GM18858 (cell line): Measurements from ENCODE around the gene HIC1.

ENCODE experiments used
- ATAC-seq: cut with Tn5 transposase; IDR thresholded peaks from one replicate; pipeline ENCODE4 v1.9.1; 2021; ENCODE audit not compliant: unreplicated experiment

The HIC1 gene

GRCh38 chr17:2044263-2044894 lies 10.5 kb upstream of the HIC1 start:
- no peak for ATAC-seq

- ATAC-seq, result no peak
Measured at GRCh38 chr17:2047590-2047989, 7.3 kb upstream of the HIC1 start.

- ATAC-seq, result no peak
Measured at GRCh38 chr17:2048805-2049204, 6.1 kb upstream of the HIC1 start.

- no peak for ATAC-seq
Measured at GRCh38 chr17:2049333-2050299, 5.3 kb upstream of the HIC1 start.

GRCh38 chr17:2050300-2051060 lies 4.4 kb upstream of the HIC1 start:
- ATAC-seq, result no peak

GRCh38 chr17:2051061-2051932 lies 3.6 kb upstream of the HIC1 start:
- no peak for ATAC-seq

GRCh38 chr17:2051933-2052559 lies 2.9 kb upstream of the HIC1 start:
- no peak for ATAC-seq

- ATAC-seq, result no peak
Measured at GRCh38 chr17:2053380-2054261, 1.3 kb upstream of the HIC1 start.

GRCh38 chr17:2054262-2054511 lies 716 bp upstream of the HIC1 start:
- no peak for ATAC-seq

GRCh38 chr17:2055292-2056205 lies 646 bp downstream of the HIC1 start:
- no peak for ATAC-seq

- no peak for ATAC-seq
Measured at GRCh38 chr17:2056206-2057174, 1.6 kb downstream of the HIC1 start.

GRCh38 chr17:2057175-2057759 lies 2.4 kb downstream of the HIC1 start:
- no peak for ATAC-seq

GRCh38 chr17:2057760-2058585 lies 3.1 kb downstream of the HIC1 start:
- ATAC-seq, result no peak

GRCh38 chr17:2058586-2059546 lies 4.0 kb downstream of the HIC1 start:
- ATAC-seq, result no peak
